IMR-90 (cell line): Measurements from ENCODE around the gene RIMS1. TPM values are rescaled to one million over a fixed set of nuclear protein-coding genes. Genes with fewer than 3 reads are reported as not detected.

Experiments
- ATAC-seq: fragments of 200-7000 bp; cut with Tn5 transposase; 2 replicates; pipeline ENCODE4 v1.9.1; 2020; ENCODE audit warnings: low read depth, mild to moderate bottlenecking, moderate library complexity
- BruUV-seq: library from RNA; stranded (reverse); fragments of 400-500 nt; replicated peaks from 2 replicates; lab custom pipeline; 2021; lab: Mats Ljungman, UMichigan
- CTCF ChIA-PET: fragments of 300-600 bp; formaldehyde crosslinking; extraction: SDS; loops from one replicate; lab custom pipeline; 2021; ENCODE audit warnings: antibody characterized with exemption; lab: Yijun Ruan, JAX
- POLR2A ChIA-PET: fragments of 300-600 bp; sonication (Branson Sonifier 250); formaldehyde crosslinking; loops from one replicate; lab custom pipeline; 2022; ENCODE audit warnings: antibody characterized with exemption; ENCODE audit not compliant: unreplicated experiment; lab: Charles Lee
- DNase-seq: peaks from one replicate; pipeline ENCODE4 v3.0.0; 2013
- H2AFZ ChIP-seq: replicated peaks from 2 replicates; pipeline ENCODE3; 2013; ENCODE audit warnings: low read length, mild to moderate bottlenecking; ENCODE audit not compliant: poor library complexity
- H2AK5ac ChIP-seq: 2 replicates; pipeline ENCODE4 v1.6.1; 2013; ENCODE audit warnings: low read depth, low read length, inconsistent platforms
- H2AK9ac ChIP-seq: replicated peaks from 2 replicates; pipeline ENCODE3; 2013; ENCODE audit warnings: mild to moderate bottlenecking, low read depth, low read length, moderate library complexity; ENCODE audit not compliant: poor library complexity
- H2BK120ac ChIP-seq: 2 replicates; pipeline ENCODE4 v1.6.1; 2013; ENCODE audit warnings: low read depth, low read length, inconsistent platforms
- H2BK15ac ChIP-seq: 3 replicates; pipeline ENCODE4 v1.6.1; 2013; ENCODE audit warnings: low read depth, low read length, inconsistent platforms
- H2BK20ac ChIP-seq: 2 replicates; pipeline ENCODE4 v1.6.1; 2013; ENCODE audit warnings: low read depth, mild to moderate bottlenecking, inconsistent platforms, low read length, moderate library complexity
- H2BK5ac ChIP-seq: 2 replicates; pipeline ENCODE4 v1.6.1; 2013; ENCODE audit warnings: mild to moderate bottlenecking, low read depth, low read length, inconsistent platforms; ENCODE audit not compliant: poor library complexity, severe bottlenecking
- H3K14ac ChIP-seq: replicated peaks from 2 replicates; pipeline ENCODE4 v1.6.1; 2013; ENCODE audit warnings: low read depth, low read length, inconsistent platforms
- H3K18ac ChIP-seq: 2 replicates; pipeline ENCODE4 v1.6.1; 2013; ENCODE audit warnings: low read depth, low read length, control low read depth
- H3K23ac ChIP-seq: 2 replicates; pipeline ENCODE4 v1.6.1; 2013; ENCODE audit warnings: low read depth, low read length, inconsistent platforms
- H3K27ac ChIP-seq: 2 replicates; pipeline ENCODE4 v1.5.1; 2013; ENCODE audit warnings: mild to moderate bottlenecking, control low read depth, low read length; ENCODE audit not compliant: insufficient read depth
- H3K27me3 ChIP-seq: 2 replicates; pipeline ENCODE4 v1.6.1; 2013; ENCODE audit warnings: low read length; ENCODE audit not compliant: control insufficient read depth, insufficient read depth
- H3K36me3 ChIP-seq: 2 replicates; pipeline ENCODE4 v1.6.1; 2013; ENCODE audit warnings: low read length, mixed read lengths; ENCODE audit not compliant: control insufficient read depth, insufficient read depth
- H3K4ac ChIP-seq: 2 replicates; pipeline ENCODE4 v1.6.1; 2013; ENCODE audit warnings: low read depth, low read length, inconsistent platforms
- H3K4me1 ChIP-seq: 2 replicates; pipeline ENCODE4 v1.6.1; 2013; ENCODE audit warnings: low read length, mixed read lengths; ENCODE audit not compliant: control insufficient read depth, insufficient read depth
- H3K4me2 ChIP-seq: 2 replicates; pipeline ENCODE4 v1.6.1; 2013; ENCODE audit warnings: low read depth, mild to moderate bottlenecking, control low read depth, low read length, moderate library complexity
- H3K4me3 ChIP-seq: 2 replicates; pipeline ENCODE4 v1.5.1; 2013; ENCODE audit warnings: low read depth, mild to moderate bottlenecking, control low read depth, low read length, moderate library complexity; ENCODE audit not compliant: insufficient read depth
- H3K56ac ChIP-seq: 2 replicates; pipeline ENCODE4 v1.6.1; 2013; ENCODE audit warnings: low read length, inconsistent platforms; ENCODE audit not compliant: insufficient read depth; ENCODE audit errors: extremely low read depth
- H3K79me1 ChIP-seq, 2 experiments: 2 replicates each; pipeline ENCODE4 v1.6.1; 2013; ENCODE audit warnings: low read length in 2 of 2, inconsistent platforms in 1 of 2, low read depth in 1 of 2
- H3K9ac ChIP-seq: 2 replicates; pipeline ENCODE4 v1.6.1; 2013; ENCODE audit warnings: low read depth, low read length, control low read depth
- H3K9me1 ChIP-seq: 2 replicates; pipeline ENCODE4 v1.6.1; 2013; ENCODE audit warnings: low read length, inconsistent platforms; ENCODE audit not compliant: insufficient read depth
- H3K9me3 ChIP-seq: 2 replicates; pipeline ENCODE4 v1.6.1; 2013; ENCODE audit warnings: low read length; ENCODE audit not compliant: control insufficient read depth, insufficient read depth
- H4K20me1 ChIP-seq: 2 replicates; pipeline ENCODE4 v1.6.1; 2013; ENCODE audit warnings: low read length, inconsistent platforms; ENCODE audit not compliant: insufficient read depth
- H4K5ac ChIP-seq: 2 replicates; pipeline ENCODE4 v1.6.1; 2013; ENCODE audit warnings: mild to moderate bottlenecking, low read depth, low read length, control low read depth
- H4K8ac ChIP-seq, 2 experiments: 2 replicates each; pipeline ENCODE4 v1.6.1; 2013; ENCODE audit warnings: low read depth in 2 of 2, low read length in 2 of 2, control low read depth in 1 of 2, inconsistent platforms in 1 of 2
- H4K91ac ChIP-seq: 2 replicates; pipeline ENCODE4 v1.6.1; 2013; ENCODE audit warnings: low read depth, low read length, inconsistent platforms; ENCODE audit not compliant: insufficient read depth
- BHLHE40 ChIP-seq: fragments of 150-350 bp; IDR thresholded peaks from 2 replicates; pipeline ENCODE4 v1.6.1; 2016; ENCODE audit warnings: mild to moderate bottlenecking, low read depth, low read length
- CEBPB ChIP-seq: IDR thresholded peaks from 2 replicates; pipeline ENCODE4 v1.6.1; 2012; ENCODE audit warnings: low read depth, low read length, improper control_type of control experiment
- CHD1 ChIP-seq: IDR thresholded peaks from 2 replicates; pipeline ENCODE4 v1.6.1; 2012; ENCODE audit warnings: low read depth, low read length, improper control_type of control experiment
- FOS ChIP-seq: fragments of 150-350 bp; IDR thresholded peaks from 2 replicates; pipeline ENCODE4 v1.6.1; 2016; ENCODE audit warnings: low read depth, low read length
- MAFK ChIP-seq: IDR thresholded peaks from 2 replicates; pipeline ENCODE4 v1.6.1; 2012; ENCODE audit warnings: low read depth, low read length, improper control_type of control experiment
- MAZ ChIP-seq: IDR thresholded peaks from 2 replicates; pipeline ENCODE4 v1.6.1; 2012; ENCODE audit warnings: low read depth, mild to moderate bottlenecking, low read length, improper control_type of control experiment, moderate library complexity, borderline replicate concordance
- MXI1 ChIP-seq: IDR thresholded peaks from 2 replicates; pipeline ENCODE4 v1.6.1; 2012; ENCODE audit warnings: low read depth, mild to moderate bottlenecking, low read length, moderate library complexity, borderline replicate concordance
- NFE2L2 ChIP-seq: fragments of 150-350 bp; IDR thresholded peaks from 2 replicates; pipeline ENCODE4 v1.6.1; 2016; ENCODE audit warnings: low read depth, mild to moderate bottlenecking, low read length
- POLR2A ChIP-seq: IDR thresholded peaks from 2 replicates; pipeline ENCODE4 v1.6.1; 2012; ENCODE audit warnings: mild to moderate bottlenecking, low read depth, low read length
- RAD21 ChIP-seq: IDR thresholded peaks from 2 replicates; pipeline ENCODE4 v1.6.1; 2012; ENCODE audit warnings: low read length, improper control_type of control experiment
- RCOR1 ChIP-seq: IDR thresholded peaks from 2 replicates; pipeline ENCODE4 v1.6.1; 2012; ENCODE audit warnings: mild to moderate bottlenecking, low read length, improper control_type of control experiment; ENCODE audit not compliant: insufficient replicate concordance
- RFX5 ChIP-seq: IDR thresholded peaks from 2 replicates; pipeline ENCODE4 v1.8.0; 2012; ENCODE audit warnings: low read depth, mild to moderate bottlenecking, low read length, moderate library complexity
- SMC3 ChIP-seq: fragments of 150-350 bp; IDR thresholded peaks from 2 replicates; pipeline ENCODE4 v1.6.1; 2016; ENCODE audit warnings: low read depth, mild to moderate bottlenecking, antibody characterized with exemption, low read length, moderate library complexity
- WGBS, 2 experiments: methylation state at CpG; one replicate each; pipeline versions ENCODE4 v1.1.5 to v1.1.7; 2013; ENCODE audit warnings: missing lambda C conversion rate in 2 of 2; ENCODE audit not compliant: insufficient read length in 1 of 2; ENCODE audit errors: extremely low coverage in 2 of 2; 5-methylcytosine and 5-hydroxymethylcytosine counted together
- dilution Hi-C: fragments of 300-500 bp; cut with HindIII; formaldehyde crosslinking; loops from one replicate; pipeline ENCODE4 v1.14.3; 2018; ENCODE audit warnings: low sequenced_read_pairs; ENCODE audit not compliant: unreplicated experiment
- in situ Hi-C: fragments of 300-500 bp; cut with MboI; formaldehyde crosslinking; loops from 3 replicates; pipeline ENCODE4 v1.14.3; 2019; ENCODE audit warnings: low sequenced_read_pairs, inconsistent platforms, mixed read lengths
- intact Hi-C: fragments of 100-400 bp; cut with micrococcal nuclease; formaldehyde crosslinking; loops from 2 replicates; pipeline ENCODE4 v1.10.0; 2022
- polyA plus RNA-seq, 3 experiments: library from polyadenylated mRNA; depleted of rRNA; stranded (reverse); fragments of >200 nt; gene quantifications; 2 replicates each; pipeline ENCODE4 v1.2.3, GENCODE V29; 2012; ENCODE audit warnings: low replicate concordance in 1 of 3
- total RNA-seq: library from RNA; depleted of rRNA; stranded (reverse); fragments of >200 nt; gene quantifications from 2 replicates; pipeline ENCODE4 v1.2.3, GENCODE V29; 2012
- TF ChIP-seq, protein P1 (sequence below): fragments of 150-350 bp; IDR thresholded peaks from 2 replicates; pipeline ENCODE4 v1.6.1; 2017; ENCODE audit warnings: mild to moderate bottlenecking, antibody characterized with exemption, low read length, low read depth
- TF ChIP-seq, protein P2 (sequence below): conservative IDR thresholded peaks from 2 replicates; pipeline ENCODE4 v1.5.1; 2012; ENCODE audit warnings: mild to moderate bottlenecking, low read depth, low read length, improper control_type of control experiment
- TF ChIP-seq, protein P3 (sequence below): fragments of 150-350 bp; IDR thresholded peaks from 2 replicates; pipeline ENCODE4 v1.6.1; 2016; ENCODE audit warnings: low read depth, mild to moderate bottlenecking, low read length, moderate library complexity, borderline replicate concordance

RIMS1 gene
- total and polyA plus RNA-seq, 2 of the 4 experiments (the other 2 are of a cell fraction), result 0.44 to 3.8 TPM

DNA sequence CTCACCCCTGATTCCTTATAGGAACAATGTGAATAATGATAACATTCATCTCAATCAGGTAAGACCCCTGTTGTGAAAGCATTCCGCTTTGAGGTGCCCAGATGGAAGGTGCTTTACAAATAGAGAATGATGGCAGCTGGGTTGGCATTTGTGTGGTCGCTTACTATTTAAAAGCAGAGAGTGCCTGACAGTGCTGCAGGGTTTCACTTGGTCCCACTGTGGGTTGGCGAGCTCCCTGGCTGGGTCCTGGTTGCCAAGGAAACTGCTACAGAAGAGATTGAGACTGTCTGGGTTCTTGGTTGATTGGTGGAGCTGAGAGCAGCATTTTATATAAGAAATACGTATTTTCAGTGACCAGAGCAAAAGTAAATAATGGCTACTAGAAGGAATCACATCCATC lies 528.3 kb downstream of the RIMS1 start:
- H3K14ac ChIP-seq, result no peak overlapping the region; the same call in 1 of the 2 replicates
- no peak overlapping the region for H2AFZ ChIP-seq
- H2BK20ac ChIP-seq, result peak overlapping the region; percentile 69; the same call in 1 of the 2 replicates
- in situ Hi-C loops, result loop anchor here (5.0 to 25.0 kb wide), 4 partner anchors 168 to 923 kb away; no protein-coding TSS in a partner anchor
- no peak overlapping the region for H3K23ac ChIP-seq
- no peak for ATAC-seq
- BruUV-seq, result no TSS peak
- POLR2A ChIA-PET, result no interaction called here
- no peaks in the 10 kb centered on the region for H3K36me3 ChIP-seq
- no peaks in the 10 kb centered on the region for H3K79me1 ChIP-seq
- no peak overlapping the region for H3K4me2 ChIP-seq
- no peak overlapping the region for H3K9ac ChIP-seq
- peak overlapping the region; percentile 54; the same call in 1 of the 2 replicates for H3K4ac ChIP-seq
- H3K18ac ChIP-seq, result peak overlapping the region; percentile 18; the same call in 1 of the 2 replicates
- no peaks in the 10 kb centered on the region for H4K20me1 ChIP-seq
- intact Hi-C loops, result loop anchor here (5.0 kb wide), 2 partner anchors 168 to 913 kb away; no protein-coding TSS in a partner anchor
- H3K9me1 ChIP-seq, result peaks cover 5% of the 10 kb centered on the region
- no peak overlapping the region for H2AK9ac ChIP-seq
- H3K9me3 ChIP-seq, result no peaks in the 10 kb centered on the region
- H3K56ac ChIP-seq, result no peak overlapping the region
- DNase-seq, result no peak
- no peak overlapping the region for H2BK5ac ChIP-seq
- peaks cover 8% of the 10 kb centered on the region for H3K4me1 ChIP-seq
- dilution Hi-C loops, result no loop called here
- CTCF ChIA-PET, result interaction anchor here (6.2 kb wide), 1 partner anchor 166 kb away, joined by 47 read pairs; no protein-coding TSS in a partner anchor
- no peak overlapping the region for H4K5ac ChIP-seq
- TF ChIP-seq, protein P1, sequence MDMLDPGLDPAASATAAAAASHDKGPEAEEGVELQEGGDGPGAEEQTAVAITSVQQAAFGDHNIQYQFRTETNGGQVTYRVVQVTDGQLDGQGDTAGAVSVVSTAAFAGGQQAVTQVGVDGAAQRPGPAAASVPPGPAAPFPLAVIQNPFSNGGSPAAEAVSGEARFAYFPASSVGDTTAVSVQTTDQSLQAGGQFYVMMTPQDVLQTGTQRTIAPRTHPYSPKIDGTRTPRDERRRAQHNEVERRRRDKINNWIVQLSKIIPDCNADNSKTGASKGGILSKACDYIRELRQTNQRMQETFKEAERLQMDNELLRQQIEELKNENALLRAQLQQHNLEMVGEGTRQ, result no peak
- TF ChIP-seq RFX5 (no peak), CHD1 (no peak), SMC3 (no peak), POLR2A (no peak), CEBPB (no peak), MAZ (no peak), FOS (no peak), RAD21 (no peak), NFE2L2 (no peak), MXI1 (no peak), MAFK (no peak), BHLHE40 (no peak), RCOR1 (no peak)
- TF ChIP-seq, protein P2, sequence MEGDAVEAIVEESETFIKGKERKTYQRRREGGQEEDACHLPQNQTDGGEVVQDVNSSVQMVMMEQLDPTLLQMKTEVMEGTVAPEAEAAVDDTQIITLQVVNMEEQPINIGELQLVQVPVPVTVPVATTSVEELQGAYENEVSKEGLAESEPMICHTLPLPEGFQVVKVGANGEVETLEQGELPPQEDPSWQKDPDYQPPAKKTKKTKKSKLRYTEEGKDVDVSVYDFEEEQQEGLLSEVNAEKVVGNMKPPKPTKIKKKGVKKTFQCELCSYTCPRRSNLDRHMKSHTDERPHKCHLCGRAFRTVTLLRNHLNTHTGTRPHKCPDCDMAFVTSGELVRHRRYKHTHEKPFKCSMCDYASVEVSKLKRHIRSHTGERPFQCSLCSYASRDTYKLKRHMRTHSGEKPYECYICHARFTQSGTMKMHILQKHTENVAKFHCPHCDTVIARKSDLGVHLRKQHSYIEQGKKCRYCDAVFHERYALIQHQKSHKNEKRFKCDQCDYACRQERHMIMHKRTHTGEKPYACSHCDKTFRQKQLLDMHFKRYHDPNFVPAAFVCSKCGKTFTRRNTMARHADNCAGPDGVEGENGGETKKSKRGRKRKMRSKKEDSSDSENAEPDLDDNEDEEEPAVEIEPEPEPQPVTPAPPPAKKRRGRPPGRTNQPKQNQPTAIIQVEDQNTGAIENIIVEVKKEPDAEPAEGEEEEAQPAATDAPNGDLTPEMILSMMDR, result no peak
- TF ChIP-seq, protein P3, sequence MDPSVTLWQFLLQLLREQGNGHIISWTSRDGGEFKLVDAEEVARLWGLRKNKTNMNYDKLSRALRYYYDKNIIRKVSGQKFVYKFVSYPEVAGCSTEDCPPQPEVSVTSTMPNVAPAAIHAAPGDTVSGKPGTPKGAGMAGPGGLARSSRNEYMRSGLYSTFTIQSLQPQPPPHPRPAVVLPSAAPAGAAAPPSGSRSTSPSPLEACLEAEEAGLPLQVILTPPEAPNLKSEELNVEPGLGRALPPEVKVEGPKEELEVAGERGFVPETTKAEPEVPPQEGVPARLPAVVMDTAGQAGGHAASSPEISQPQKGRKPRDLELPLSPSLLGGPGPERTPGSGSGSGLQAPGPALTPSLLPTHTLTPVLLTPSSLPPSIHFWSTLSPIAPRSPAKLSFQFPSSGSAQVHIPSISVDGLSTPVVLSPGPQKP, result no peak
- H2AK5ac ChIP-seq, result peak overlapping the region; percentile 61; the same call in 1 of the 2 replicates
- no peaks in the 10 kb centered on the region for H3K27me3 ChIP-seq
- no peak overlapping the region for H3K27ac ChIP-seq
- peak overlapping the region; percentile 51; the same call in 1 of the 2 replicates for H4K91ac ChIP-seq
- no peak overlapping the region for H3K4me3 ChIP-seq
- H4K8ac ChIP-seq, result peak overlapping the region in 1 of 2 experiments; percentile 95; a peak in 1 of 4 replicates
- H2BK15ac ChIP-seq, result peak overlapping the region; percentile 98; the same call in 2 of the 3 replicates
- WGBS, 2 experiments, result 86% methylated on average over 1 of the region's 4 CpGs; no CpG with 5 or more reads in 1 of the 2 experiments
- H2BK120ac ChIP-seq, result peak overlapping the region; percentile 41; the same call in 1 of the 2 replicates
